H1 (cell line): ENCODE data around the gene PPARD. TPM values are rescaled to one million over a fixed set of nuclear protein-coding genes. Genes with fewer than 3 reads are reported as not detected.

Experiments
- EP300 ChIP-seq, 2 experiments: IDR thresholded peaks; 1 replicate in 1 of 2; 2 replicates in 1 of 2; pipeline ENCODE4 v1.6.1; 2011 to 2012; ENCODE audit warnings: low read depth in 2 of 2, low read length in 2 of 2, mild to moderate bottlenecking in 2 of 2, borderline replicate concordance in 1 of 2, inconsistent platforms in 1 of 2, moderate library complexity in 1 of 2
- MAFK ChIP-seq: IDR thresholded peaks from 2 replicates; pipeline ENCODE4 v1.6.1; 2012; ENCODE audit warnings: low read depth, mild to moderate bottlenecking, improper control_type of control experiment, low read length
- NANOG ChIP-seq: IDR thresholded peaks from 2 replicates; pipeline ENCODE4 v1.6.1; 2011; ENCODE audit warnings: low read length, low read depth, mild to moderate bottlenecking, inconsistent platforms; ENCODE audit not compliant: insufficient read depth, poor library complexity, severe bottlenecking
- POU5F1 ChIP-seq: IDR thresholded peaks from 2 replicates; pipeline ENCODE4 v1.6.1; 2011; ENCODE audit warnings: low read depth, mild to moderate bottlenecking, low read length, moderate library complexity
- RXRA ChIP-seq: IDR thresholded peaks from 2 replicates; pipeline ENCODE4 v1.6.1; 2011; ENCODE audit warnings: low read depth, mild to moderate bottlenecking, low read length, moderate library complexity; ENCODE audit not compliant: insufficient read depth
- TEAD4 ChIP-seq: IDR thresholded peaks from 2 replicates; pipeline ENCODE4 v1.6.1; 2012; ENCODE audit warnings: low read depth, low read length, inconsistent platforms, mixed read lengths
- polyA plus RNA-seq, 7 experiments: library from polyadenylated mRNA; depleted of rRNA in 3 of 7; stranded (reverse) in 5 of 7; unstranded in 2 of 7; fragments of >200 nt in 5 of 7; fragments of 200-250 nt in 2 of 7; gene quantifications; 1 replicate in 5 of 7; 2 replicates in 1 of 7; 4 replicates in 1 of 7; pipeline versions ENCODE4 v1.2.1 to v1.2.3, GENCODE V29; 2011 to 2013; ENCODE audit warnings: missing spikeins in 2 of 7, mixed read lengths in 2 of 7
- total RNA-seq: library from RNA; stranded (reverse); fragmentation: NEBNext Ultra II Directional; extraction: Animal tissue kit (Norgen Biotek cat#: 25700); gene quantifications from 2 replicates; pipeline ENCODE4 v1.2.1, GENCODE V29; 2021

Gene PPARD
- total and polyA plus RNA-seq, 2 of the 8 experiments (the other 6 are each of a cell fraction or from before 2014, with no cell fraction given): 14.6 to 14.9 TPM

DNA sequence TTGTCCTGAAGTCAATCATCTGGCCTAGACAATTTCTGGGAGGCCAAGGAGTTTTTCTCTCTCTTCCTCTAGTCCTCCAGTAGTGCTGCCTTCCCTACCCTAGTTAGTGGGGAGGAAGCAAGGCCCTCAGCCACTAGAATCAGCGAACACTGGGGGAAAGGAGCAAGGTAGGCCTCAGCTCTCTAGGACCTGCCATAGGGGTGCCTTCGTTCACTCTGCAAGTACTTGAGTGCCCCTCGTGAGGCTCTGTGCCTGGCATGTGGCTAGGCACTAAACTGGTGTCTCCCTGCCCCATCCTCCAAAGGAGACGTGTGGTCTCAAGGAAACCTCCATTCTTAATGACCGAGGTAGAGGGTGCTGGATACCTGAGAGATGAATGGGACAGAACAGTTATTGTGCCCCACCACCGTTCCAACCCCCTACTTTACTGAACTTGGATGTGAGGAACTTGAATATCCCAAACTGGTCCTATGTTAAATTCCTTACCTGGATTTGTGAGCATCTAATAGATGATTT lies 43.7 kb upstream of the PPARD start (continued):
- TF ChIP-seq NANOG (no peak), EP300 (IDR thresholded peaks at IDR 0.05; ENCODE audit: borderline replicate concordance in 1 of 2, low read depth in 2 of 2, low read length in 2 of 2) (no peak), MAFK (no peak), TEAD4 (no peak), RXRA (no peak), POU5F1 (no peak)
- TF ChIP-seq, all 59 proteins: peak for 0
